RPMI8226 (cell line): ENCODE results near the gene PPP2R2C.

Source experiments
- DNase-seq: peaks from one replicate; pipeline ENCODE4 v3.0.0-alpha.2; 2015

The PPP2R2C gene

DNA sequence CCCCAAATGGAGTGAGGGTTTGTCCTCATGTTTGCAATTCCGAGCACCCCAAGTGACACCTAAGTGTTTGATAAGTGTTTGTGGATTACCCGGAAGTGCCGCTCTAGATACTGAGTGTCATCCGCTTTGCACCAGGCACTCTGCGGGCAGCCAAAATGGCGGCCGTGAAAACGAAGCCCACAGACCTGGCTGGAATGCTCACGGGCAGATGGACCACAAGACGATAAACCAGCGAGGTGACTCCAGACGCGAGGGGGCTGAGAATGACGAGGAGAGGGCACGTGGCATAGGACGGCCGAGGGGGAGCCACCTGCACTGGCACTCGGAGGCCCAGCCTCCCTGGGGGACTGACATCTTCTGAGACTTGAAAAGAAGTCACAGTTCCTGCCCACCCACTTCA is 51.0 kb downstream of the PPP2R2C start:
- DNase-seq = no peak

- no peak for DNase-seq
Measured at GRCh38 chr4:6420972-6421371, 51.4 kb downstream of the PPP2R2C start.

DNA sequence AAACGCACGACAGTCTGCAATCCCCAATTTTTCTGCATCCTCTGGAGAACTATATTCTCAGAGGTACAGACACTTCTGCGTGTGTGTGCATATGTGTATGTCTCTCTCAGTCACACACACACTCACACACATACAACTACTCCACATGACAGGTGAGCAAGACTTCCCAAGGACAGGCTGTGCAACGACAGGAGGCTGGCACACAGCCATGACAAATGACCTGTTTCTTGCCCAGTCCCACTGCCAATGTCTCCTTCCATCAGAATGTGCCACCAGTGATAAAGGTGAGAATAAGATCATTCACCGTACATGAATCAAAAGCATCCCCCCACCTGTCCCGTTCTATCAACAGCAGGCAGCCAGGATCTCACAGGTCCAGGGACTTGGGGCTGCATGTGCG is 52.4 kb downstream of the PPP2R2C start:
- DNase-seq = no peak

DNA sequence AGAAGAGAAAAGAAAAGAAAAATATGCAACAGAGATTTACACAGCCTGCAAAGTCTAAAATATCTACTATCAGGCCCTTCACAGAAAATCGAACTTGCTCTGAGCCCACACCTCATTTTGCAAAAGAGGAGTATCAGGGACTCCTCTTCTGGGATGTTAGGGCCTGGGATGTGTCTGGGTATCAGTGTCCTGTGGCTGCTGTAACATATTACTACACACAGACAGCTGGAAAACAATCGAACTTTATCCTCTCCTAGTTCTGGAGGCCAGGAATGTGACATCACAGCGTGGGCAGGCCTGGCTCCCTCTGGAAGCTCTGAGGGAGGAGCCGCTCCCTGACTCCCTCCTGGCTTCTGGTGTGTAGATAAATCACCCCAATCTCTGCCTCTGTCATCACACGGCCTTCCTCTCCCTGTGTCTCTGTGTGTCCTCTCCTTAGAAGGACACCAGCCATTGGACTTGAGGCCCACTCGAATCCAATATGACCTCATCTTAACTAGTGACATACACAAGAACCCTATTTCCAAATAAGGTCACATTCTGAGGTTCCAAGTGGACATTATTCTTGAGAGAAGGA is 52.9 kb downstream of the PPP2R2C start:
- no peak for DNase-seq

- DNase-seq = no peak
Measured at GRCh38 chr4:6418193-6418755, 54.1 kb downstream of the PPP2R2C start.

- no peak for DNase-seq
Measured at GRCh38 chr4:6417516-6418050, 54.8 kb downstream of the PPP2R2C start.

DNA sequence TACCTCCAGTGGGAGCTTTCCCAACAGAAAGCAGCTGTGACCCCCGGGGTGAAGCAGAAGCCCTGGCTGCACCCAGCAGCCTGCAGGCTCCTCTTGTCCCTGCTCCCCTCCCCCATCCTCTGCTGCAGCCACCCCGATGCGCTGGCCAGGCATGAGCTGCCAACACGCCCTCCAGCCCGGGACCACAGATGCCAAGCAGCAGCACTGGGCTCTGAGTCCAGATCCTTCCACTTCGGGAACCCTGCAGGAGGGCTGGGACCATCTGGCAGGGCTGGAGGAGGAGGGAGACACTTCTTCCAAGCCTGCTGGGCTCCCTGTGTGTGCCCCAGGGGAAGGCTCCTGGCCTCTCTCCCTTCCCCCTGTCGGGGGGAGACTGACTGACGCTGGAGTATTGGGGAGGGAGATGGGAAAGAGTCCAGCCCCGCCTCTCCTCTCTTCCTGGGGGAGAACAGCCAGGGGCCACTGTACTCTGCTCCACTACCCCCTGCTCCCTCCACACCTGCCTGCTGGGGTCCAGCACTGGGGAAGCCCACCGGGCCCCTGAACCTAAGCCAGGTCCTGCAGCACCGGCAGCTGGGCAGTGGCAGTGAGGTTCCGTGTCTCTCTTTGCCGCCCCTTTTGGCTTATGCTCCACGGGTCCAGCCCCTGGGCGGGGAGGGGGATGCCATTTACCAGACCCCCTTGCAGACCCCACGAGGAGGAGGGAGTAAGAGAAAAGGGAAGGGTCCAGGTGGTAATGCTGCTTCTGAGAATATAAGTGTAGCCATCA is 55.7 kb downstream of the PPP2R2C start:
- DNase-seq = no peak

DNA sequence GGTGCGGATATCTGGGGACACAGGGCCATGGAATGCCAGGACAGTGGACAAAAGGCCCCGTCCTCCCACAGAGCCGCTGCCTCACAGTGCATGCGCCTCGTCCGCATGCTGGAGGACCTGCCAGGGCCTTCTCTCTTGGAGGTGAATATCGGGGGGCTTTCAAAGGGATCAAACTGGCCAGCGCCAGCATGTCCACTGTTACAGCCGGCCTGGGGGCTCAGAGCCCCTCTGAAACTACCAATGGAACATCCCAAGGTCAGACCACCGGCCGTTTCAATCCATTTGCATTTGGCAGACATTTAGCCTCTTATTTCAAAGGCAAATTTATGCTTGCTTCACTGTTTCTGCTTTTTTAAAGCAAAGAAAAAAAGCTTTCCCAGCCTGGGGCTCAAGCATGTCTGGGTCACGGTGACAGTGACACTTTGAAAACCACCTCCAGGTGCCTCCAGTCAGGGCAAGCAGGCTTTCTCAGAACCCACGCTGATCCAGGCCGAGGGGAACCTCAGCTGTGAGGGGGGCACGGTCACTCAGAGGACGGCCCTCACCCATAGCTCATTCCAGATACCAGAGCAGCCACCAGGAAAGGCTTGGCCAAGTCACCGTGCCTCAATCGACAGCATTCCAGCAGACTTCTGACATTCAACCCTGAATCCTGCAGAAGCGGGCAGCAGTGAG is 57.2 kb downstream of the PPP2R2C start:
- DNase-seq = no peak

DNA sequence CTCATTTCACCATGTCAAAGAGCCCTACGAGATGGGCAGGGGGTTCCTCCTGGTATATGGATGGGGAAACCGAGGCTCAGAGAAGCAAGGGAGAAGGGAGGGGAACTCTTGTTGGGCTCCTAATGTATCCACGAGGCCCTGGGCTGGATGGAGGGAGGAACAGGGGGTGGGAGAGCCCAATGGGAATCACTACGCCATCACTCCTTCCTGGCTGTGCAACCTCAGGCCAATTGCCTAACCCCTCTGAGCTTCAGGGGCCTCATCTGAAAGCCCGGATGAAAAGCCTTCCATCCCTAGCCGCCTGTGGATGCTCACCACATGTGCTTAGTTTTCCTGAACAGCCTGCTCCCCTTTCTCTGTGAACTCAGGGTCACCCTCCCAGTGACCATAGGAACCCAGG is 57.8 kb downstream of the PPP2R2C start:
- DNase-seq = no peak

DNA sequence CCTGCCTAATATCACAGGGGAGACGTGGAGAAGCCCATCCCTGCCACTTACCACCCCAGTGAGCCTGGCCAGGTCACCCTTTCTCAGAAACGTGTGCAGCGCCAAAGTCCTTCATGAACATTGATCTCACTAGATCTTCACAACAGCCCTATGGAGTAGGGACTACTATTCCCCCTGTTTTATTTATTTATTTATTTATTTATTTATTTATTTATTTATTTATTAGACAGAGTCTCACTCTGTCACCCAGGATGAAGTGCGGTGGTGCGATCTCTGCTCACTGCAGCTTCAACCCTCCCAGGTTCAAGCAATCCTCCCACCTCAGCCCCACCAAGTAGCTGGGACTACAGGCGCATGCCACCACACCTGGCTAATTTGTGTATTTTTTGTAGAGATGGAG is 61.8 kb downstream of the PPP2R2C start:
- DNase-seq = no peak

DNA sequence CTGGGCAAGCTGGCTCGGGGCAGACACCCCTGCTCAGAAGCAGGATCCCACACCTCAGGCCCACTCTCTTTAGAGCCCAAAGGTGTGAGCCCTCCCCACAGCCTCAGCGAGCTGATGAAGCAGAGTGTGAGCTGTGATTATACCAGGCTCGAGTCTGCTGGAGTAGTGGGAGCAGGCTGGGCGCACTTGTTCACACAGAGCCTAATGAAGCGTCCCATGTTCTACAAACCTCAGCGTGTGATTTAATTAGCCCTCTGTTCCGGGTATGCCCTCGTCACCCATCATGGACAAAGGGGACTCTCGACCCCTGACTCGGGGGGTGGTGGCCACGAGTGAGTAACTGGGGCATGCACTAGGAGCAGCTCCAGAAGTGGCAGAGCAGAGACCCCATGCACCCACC is 62.3 kb downstream of the PPP2R2C start:
- DNase-seq = no peak

DNA sequence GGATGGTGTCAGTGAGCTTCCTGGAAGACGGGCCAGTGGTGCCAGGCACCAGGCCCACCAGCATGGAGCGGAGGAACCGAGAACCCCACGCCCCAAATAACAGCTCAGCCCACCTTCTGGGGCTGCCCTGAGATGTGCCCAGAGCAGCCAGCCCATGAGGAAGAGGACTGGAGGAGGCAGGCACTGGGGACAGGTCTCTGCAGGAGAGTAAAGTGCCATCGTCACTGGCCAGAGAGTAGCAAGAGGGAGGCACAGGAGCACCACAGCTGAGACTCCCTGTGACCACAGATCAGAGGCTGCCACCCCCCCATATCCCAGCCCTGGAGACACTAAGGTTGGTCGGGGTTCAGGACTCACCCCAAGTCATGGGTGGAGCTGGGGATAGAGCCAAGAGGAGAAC is 63.0 kb downstream of the PPP2R2C start:
- no peak for DNase-seq

GRCh38 chr4:6408263-6408662 is 64.2 kb downstream of the PPP2R2C start:
- no peak for DNase-seq

DNA sequence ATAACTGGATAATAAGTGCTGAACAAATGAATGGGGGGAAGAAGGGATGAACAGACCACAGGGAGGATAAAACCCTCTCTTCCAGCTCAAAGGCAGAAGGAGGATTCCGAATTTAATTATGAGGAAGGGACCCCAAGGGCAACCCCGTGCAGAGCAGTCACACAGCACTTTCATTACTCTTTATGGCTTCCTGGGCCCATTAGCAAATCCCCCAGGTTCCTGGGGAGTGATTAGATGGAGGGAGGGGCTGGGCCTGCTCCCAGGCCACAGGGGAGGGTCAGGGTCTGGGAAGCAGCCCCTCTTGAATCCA is 67.1 kb downstream of the PPP2R2C start:
- DNase-seq = no peak

GRCh38 chr4:6404611-6405396 is 67.6 kb downstream of the PPP2R2C start:
- DNase-seq = no peak

- no peak for DNase-seq
Measured at GRCh38 chr4:6403400-6403685, 69.1 kb downstream of the PPP2R2C start.

DNA sequence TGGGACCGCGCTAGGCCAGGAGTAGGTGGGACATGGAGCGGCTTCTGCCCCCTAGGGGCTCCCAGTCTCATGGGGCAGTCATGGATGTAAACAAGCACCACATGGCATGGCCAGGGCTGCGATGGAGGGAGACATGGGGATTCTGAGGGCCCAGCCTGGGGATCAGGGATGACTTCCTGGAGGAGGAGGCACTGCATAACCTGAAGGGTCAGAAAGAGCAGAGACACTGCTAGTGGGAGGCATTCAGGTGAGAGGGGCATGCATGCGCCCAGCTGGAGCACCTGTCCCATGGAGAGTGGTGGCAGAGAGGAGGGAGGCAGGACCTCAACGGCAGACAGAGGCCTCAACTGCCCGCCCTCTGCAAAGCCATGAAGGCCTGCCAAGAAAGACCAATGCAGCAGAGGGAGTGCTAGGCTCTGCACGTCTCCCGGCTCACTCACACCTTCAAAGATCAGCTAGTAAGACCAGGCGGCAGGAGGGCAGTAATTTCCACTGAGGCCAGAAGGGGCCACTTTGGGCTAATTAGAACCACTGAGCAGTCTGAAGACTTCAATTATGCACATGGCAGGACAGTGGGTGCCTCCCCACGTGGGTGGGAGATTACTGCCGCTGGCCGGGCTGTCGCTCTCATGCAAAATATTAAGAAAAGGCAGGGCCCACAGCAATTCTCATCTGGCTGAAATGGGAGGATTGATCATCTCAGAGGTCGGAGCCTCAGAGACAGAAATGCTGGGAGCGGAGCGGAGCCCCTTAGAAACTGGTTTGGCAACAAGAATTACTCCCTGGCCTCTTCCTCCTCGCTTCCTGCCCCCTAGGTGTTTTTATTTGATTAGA is 69.6 kb downstream of the PPP2R2C start:
- peak; percentile 19 for DNase-seq

DNA sequence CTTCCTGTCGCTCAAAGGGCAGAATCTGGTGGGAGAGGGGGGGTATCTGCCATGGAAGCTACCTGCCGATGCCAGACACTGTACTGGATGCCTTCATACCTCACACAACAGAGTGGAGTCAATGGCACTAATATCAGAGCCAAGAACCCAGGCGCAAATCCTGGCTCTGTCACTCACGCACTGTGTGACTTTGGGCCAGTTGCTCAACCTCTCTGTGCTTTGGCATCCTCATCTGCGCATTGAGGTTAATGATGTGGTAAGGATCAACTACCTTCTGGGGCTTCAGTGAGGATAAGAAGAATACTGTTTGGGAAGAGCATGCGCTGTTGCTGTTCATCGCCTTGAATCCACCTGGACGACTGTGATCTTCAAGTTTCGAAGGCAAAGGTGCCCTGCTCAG is 70.6 kb downstream of the PPP2R2C start:
- DNase-seq = no peak

DNA sequence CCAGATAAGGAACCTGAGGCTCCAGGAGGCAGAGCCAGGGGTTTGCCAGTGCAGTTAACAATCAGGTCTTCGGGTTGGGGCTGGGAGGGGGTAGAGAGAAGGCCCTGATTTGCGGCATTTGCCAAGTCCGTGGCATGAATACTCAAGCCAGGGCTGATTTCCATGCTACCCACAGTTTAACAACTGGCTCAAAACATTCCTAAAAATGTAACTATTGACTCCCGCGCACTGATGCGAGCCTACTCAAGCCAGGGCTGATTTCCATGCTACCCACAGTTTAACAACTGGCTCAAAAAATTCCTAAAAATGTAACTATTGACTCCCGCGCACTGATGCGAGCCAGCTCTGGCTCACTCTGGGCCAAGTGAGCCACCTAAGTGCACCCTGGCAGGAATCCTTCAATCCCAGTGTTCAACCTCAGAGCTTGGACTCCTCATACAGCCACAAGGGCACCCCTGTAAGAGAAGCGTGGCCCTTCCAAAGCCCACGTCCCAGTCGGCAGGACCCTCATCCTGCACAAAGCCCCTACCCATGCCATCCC is 75.6 kb downstream of the PPP2R2C start:
- no peak for DNase-seq

DNA sequence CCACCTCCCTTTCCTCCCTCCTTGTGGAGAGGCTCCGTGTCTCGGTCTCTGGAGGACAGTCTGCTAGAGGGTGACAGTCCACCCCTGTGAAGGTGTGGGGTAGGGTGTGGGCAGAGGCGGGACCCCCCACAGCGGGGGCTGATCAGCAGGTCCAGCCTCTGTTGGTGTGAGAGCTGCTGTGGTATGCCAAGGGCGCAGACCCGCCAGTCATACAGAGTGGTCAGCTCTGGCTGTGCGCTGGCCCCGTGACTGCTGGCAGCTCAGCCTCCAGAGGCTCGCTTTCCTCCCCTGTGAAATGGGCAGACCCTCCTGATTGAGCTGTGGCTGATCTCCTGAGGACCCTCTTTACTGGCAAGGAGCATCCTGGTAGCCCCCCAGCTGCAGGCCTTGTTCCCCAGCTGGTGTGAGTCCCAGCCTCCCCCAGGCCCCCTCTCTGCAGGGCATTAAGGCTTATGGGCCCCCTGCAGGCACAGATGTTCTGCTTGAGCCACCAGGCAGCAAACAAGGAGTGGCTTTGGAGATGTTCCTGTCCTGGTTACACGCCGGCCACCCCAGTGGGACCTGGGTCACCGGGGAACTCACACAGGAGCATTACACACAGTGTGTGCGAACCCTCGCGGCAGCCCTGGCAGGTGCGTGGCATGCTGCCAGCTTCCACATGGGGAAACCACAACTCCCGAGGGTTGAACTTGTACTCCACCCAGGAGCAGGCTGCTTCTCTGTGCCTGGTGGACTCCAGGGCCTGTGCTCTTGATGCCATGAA is 76.8 kb downstream of the PPP2R2C start:
- peak; percentile 48 for DNase-seq

DNA sequence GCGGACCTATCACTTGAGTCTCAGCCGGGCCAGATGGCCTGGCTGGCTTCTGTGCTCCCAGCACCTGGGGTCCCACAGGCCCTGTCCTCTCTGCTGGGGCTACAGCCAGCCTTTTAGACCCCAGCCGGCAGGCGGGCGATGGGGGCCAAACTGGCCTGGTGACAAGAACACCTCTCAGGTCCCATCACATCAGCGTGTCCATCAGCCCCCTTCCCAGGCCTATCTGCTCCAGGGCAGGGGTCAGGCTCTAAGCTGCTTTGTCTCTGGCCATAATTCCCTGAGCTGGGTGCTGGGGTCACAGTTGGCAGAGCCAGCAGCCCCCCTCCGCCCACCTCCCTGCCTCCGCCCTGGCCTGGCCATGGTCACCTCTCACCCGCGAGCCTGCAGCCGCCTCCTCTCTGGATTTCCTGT is 77.7 kb downstream of the PPP2R2C start:
- no peak for DNase-seq
